HG03064 (cell line): ENCODE results near the gene PRMT2.
A peak's percentile ranks its signal among the peaks of the same experiment; 100 is the strongest.

Source experiments
- ATAC-seq: cut with Tn5 transposase; IDR thresholded peaks from one replicate; pipeline ENCODE4 v1.9.1; 2021; ENCODE audit warnings: low read depth; ENCODE audit not compliant: unreplicated experiment

Gene PRMT2

GRCh38 chr21:46635324-46636180, at the start of gene PRMT2:
PRMT2 (plus strand) TSS chr21:46635674; CDS start chr21:46636952, 1,278 bp downstream.
- peak; percentile 76 for ATAC-seq

DNA sequence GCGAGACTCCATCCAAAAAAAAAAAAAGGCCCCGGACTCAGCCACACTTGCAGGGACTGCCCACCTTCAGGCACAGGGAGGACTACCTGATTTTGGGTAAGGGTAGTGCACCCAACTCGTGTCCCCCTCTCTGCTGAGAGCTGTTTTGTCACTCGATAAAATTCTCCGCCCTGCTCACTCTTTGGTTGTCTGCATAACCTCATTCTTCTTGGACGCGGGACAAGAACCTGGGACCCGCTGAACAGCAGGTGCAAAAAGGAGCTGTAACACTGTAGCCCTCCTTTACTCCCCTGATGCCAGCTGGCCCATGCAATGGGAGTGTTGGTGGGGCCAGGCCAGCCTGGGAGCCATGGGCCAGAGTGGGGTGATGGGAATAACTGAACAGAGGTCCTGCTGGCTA, 41.2 kb upstream of the PRMT2 start:
- no peak for ATAC-seq

- ATAC-seq, result no peak
Observed at GRCh38 chr21:46596201-46596600, 39.3 kb upstream of the PRMT2 start.

DNA sequence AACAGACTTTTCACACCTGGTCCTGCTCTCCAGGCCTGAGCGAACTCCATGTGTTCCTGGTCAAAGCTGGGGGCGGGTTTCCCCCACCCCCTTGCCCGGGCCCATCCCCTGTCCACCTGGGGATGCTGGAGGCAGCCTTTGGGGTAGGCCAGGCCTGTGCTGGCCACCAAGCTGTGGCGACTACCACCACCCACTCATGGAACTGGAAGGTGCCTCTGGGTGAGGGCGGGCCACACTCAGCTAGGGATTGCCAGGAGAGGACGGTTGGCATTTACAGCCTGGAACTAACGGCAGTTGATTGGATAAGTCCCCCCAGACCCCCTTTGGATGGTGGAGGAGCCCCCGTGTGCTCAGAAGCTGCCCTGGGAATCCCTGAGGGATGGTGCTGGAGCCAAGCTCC, 38.4 kb upstream of the PRMT2 start:
- no peak for ATAC-seq

- ATAC-seq, result no peak
Observed at GRCh38 chr21:46597896-46598343, 37.6 kb upstream of the PRMT2 start.

- no peak for ATAC-seq
Observed at GRCh38 chr21:46598581-46599572, 36.6 kb upstream of the PRMT2 start.

DNA sequence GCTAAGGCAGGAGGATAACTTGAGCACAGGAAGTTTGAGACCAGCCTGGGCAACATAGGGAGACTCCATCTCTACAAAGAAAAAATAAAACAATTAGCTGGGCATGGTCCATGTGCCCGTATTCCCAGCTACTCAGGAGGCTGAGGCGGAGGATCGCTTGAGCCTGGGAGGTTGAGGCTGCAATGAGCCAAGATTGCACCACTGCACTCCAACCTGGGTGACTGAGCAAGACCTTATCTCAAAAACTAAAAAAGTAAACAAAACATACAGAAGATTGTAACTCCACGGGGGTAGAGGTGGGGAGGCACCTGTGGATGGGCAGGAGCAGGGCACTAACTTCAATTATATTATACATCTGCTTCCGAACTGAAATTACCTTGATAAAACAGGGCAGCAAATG, 35.2 kb upstream of the PRMT2 start:
- ATAC-seq, result no peak

DNA sequence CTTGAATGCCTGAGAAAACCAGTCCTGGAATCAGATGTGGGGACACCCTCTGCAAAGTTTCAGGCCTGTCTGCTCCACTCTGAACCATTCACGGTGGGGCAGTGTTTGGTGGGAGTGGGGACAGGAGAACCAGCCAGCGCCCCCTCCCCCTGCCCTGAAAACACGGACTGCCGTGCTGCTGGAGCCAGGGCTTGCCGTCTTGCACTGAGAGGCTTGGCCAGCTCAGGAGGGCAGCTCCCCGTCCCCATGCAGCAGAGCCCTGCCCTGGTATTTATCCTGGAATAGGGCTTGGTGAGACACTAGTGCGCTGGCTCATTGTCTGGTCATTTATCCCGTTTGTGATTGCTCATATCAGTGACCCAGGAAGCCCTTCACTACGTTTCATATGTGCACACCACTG, 34.5 kb upstream of the PRMT2 start:
- no peak for ATAC-seq

DNA sequence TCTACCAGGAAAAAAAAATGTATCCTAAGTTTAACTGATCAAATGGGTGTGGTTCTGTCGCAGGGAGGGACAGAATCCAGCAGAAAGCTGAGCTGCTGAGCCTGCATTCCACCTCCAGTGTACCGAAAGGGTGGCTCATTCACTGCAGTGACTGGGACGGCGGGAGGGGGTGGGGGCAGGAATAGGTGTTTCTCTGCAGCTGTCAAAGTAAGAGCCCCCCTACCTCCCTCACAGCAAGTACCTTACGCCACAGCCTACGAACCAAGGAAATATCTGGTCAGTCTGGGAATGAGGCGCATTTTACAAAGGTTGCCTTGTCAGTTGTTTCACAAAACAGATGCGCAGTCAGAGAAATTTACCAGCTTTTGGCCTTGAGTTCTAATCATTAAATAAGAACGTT, 32.2 kb upstream of the PRMT2 start:
- no peak for ATAC-seq

DNA sequence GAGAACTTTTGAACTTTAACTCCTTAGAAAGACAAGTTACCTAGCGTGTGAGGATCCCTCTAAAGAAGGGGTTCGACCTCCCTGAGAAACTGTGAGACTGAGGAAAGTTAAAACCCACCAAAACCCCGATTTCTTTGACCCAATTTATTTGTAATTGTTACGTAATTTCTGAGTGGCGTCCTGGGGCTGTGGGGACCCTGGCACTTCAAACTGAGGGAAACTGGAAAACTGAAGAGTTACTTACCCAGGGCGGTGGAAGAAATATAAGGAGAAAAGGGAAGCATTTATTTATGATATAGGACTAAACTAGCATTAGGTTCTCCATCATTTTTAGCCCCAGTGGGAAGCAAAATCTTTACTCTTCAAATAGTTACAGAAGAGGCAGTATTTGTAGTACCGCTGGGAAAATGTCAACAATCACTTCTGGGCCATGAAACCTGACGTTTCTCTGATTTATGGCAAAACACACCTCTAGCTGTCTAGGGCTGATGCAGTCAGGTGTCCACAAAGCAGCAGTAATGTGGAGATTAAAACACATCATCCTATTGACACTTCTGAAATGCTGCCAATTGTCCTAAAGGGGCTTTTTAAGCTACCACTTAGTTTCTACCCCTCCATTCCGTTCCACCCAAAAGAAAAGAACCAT, 31.0 kb upstream of the PRMT2 start:
- no peak for ATAC-seq

- ATAC-seq, result no peak
Observed at GRCh38 chr21:46604975-46605766, 30.3 kb upstream of the PRMT2 start, which contains the start of gene S100B. S100B (minus strand) TSS chr21:46605082; CDS start chr21:46602415, 2,667 bp downstream.

DNA sequence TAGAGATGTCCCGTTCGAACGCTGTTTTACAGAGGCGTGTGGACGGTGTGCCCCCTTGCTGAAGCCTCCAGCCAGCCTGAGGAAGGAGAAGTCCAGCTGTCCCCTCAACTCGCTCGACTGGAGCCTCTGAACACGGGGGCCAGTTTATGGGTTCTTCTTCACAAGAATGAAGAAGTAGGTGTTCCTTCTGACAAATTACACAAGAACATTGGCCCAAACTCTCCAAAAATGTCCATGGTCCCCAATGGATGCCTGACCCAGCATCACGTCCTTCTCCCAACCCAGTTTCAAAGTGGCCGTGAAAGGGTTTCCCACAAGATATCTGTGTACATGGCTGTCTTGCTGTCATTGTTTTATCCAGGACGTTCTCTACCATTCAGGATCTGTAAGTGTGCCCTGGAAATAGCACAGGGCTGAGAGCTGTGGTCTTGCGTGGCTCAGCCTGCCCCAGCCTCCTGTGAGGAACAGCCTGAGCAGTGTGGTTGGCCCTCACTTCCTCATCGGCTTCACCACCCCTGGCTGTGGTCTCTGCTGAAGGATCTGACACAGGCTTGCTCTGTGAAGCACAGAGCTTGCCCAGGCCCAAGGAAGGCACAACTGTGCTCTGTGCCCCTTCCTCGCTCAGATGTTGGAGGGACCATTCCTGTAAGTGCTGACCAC, 29.6 kb upstream of the PRMT2 start:
- peak; percentile 66 for ATAC-seq

GRCh38 chr21:46606427-46606813, 29.1 kb upstream of the PRMT2 start:
- no peak for ATAC-seq

GRCh38 chr21:46607636-46608035, 27.8 kb upstream of the PRMT2 start:
- ATAC-seq, result no peak

- ATAC-seq, result no peak
Observed at GRCh38 chr21:46608672-46609111, 26.8 kb upstream of the PRMT2 start.

- ATAC-seq, result no peak
Observed at GRCh38 chr21:46610018-46610701, 25.3 kb upstream of the PRMT2 start.

DNA sequence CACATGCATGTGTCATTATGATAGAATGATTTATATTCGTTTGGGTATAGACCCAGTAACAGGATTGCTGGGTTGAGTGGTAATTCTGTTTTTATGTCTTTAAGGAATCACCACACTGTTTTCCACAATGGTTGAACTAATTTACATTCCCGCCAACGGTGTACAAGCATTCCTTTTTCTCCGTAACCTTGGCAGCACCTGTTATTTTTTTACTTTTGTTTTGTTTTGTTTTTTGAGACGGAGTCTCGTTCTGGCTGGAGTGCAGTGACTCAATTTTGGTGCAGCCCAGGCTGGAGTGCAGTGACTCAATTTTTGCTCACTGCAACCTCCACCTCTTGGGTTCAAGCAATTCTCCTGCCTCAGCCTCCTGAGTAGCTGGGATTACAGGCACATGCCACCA, 22.1 kb upstream of the PRMT2 start:
- no peak for ATAC-seq

GRCh38 chr21:46616050-46616449, 19.4 kb upstream of the PRMT2 start:
- no peak for ATAC-seq

GRCh38 chr21:46616656-46617055, 18.8 kb upstream of the PRMT2 start:
- no peak for ATAC-seq
